ENCODE results near the gene RHOV. TPM values are rescaled to one million over a fixed set of nuclear protein-coding genes. Genes with fewer than 3 reads are reported as not detected.

Gene RHOV
- polyA plus RNA-seq, 1 of the 3 experiments (the other 2 are of a cell fraction): 0.62 TPM

- Histone ChIP-seq H3K9me3 (no peaks in the 10 kb centered on the region), H3F3A (replicated peaks; ENCODE audit: insufficient read depth) (no peaks in the 10 kb centered on the region), H4K20me1 (ENCODE audit: insufficient read depth) (no peaks in the 10 kb centered on the region), H3K4me2 (no peak within 1 kb of the TSS), H3K27ac (ENCODE audit: low read depth in 2 of 2, low read length in 1 of 2) (no peak within 1 kb of the TSS), H3K36me3 (replicated peaks in 1 of 2; ENCODE audit: control insufficient read depth in 1 of 2, insufficient read depth in 2 of 2, low read length in 1 of 2) (no peaks in the 10 kb centered on the region), H3K4me1 (ENCODE audit: control insufficient read depth in 1 of 2, insufficient read depth in 2 of 2, low read depth in 1 of 2, low read length in 1 of 2) (no peaks in the 10 kb centered on the region; a peak in 1 of 4 replicates), H3K9me2 (no peaks in the 10 kb centered on the region), H3K27me3 (ENCODE audit: insufficient read depth) (no peaks in the 10 kb centered on the region), H2AFZ (ENCODE audit: low read depth) (no peak within 1 kb of the TSS), H3K9ac (no peak within 1 kb of the TSS), H3K4me3 (ENCODE audit: low read depth in 2 of 2, low read length in 1 of 2) (no peak within 1 kb of the TSS), H3K79me2 (ENCODE audit: insufficient read depth) (no peaks in the 10 kb centered on the region)
- DNase-seq: no peak
- WGBS (ENCODE audit: low lambda C conversion rate): 71% methylated on average over 3 of the region's 6 CpGs
- no peak for TF ChIP-seq GABPA (IDR thresholded peaks at IDR 0.05; ENCODE audit: low read depth)
- CTCF ChIA-PET: interaction anchor here (0.9 to 2.1 kb wide), 5 partner anchors 12 to 65 kb away, joined by 3 to 8 read pairs (median 4); partner anchors contain the start of gene VPS18
- POLR2A ChIA-PET: no interaction called here
Measured at GRCh38 chr15:40828447-40829036, 45.5 kb downstream of the RHOV start, which contains the start of gene PPP1R14D. Gene PPP1R14D (minus strand): TSS chr15:40828708. CDS start chr15:40828641, 67 bp downstream.

GRCh38 chr15:40826423-40827075 lies 47.5 kb downstream of the RHOV start:
- no peaks in the 10 kb centered on the region for H4K20me1 ChIP-seq (ENCODE audit: insufficient read depth)
- TF ChIP-seq YY1 (IDR thresholded peaks at IDR 0.05; ENCODE audit: low read depth): no peak
- no peak overlapping the region for H3K4me3 ChIP-seq (ENCODE audit: low read depth in 2 of 2, low read length in 1 of 2)
- no peak overlapping the region for H2AFZ ChIP-seq (ENCODE audit: low read depth)
- CTCF ChIA-PET: no interaction called here
- H3K27ac ChIP-seq (ENCODE audit: low read depth in 2 of 2, low read length in 1 of 2): no peak overlapping the region
- no peaks in the 10 kb centered on the region for H3K9me3 ChIP-seq
- no peaks in the 10 kb centered on the region for H3K27me3 ChIP-seq (ENCODE audit: insufficient read depth)
- H3K79me2 ChIP-seq (ENCODE audit: insufficient read depth): no peaks in the 10 kb centered on the region
- H3K9ac ChIP-seq: no peak overlapping the region
- no peaks in the 10 kb centered on the region for H3F3A ChIP-seq (replicated peaks; ENCODE audit: insufficient read depth)
- no peak overlapping the region for H3K4me2 ChIP-seq
- POLR2A ChIA-PET: no interaction called here
- DNase-seq: no peak
- WGBS (ENCODE audit: low lambda C conversion rate): 52% methylated on average over 4 of the region's 4 CpGs
- H3K9me2 ChIP-seq: no peaks in the 10 kb centered on the region
- H3K36me3 ChIP-seq (replicated peaks in 1 of 2; ENCODE audit: control insufficient read depth in 1 of 2, insufficient read depth in 2 of 2, low read length in 1 of 2): no peaks in the 10 kb centered on the region
- no peaks in the 10 kb centered on the region; a peak in 1 of 4 replicates for H3K4me1 ChIP-seq (ENCODE audit: control insufficient read depth in 1 of 2, insufficient read depth in 2 of 2, low read depth in 1 of 2, low read length in 1 of 2)

- POLR2A ChIA-PET: no interaction called here
- Histone ChIP-seq H3K4me3 (ENCODE audit: low read depth in 2 of 2, low read length in 1 of 2) (no peak overlapping the region), H3K9ac (no peak overlapping the region), H3F3A (replicated peaks; ENCODE audit: insufficient read depth) (no peaks in the 10 kb centered on the region), H3K9me3 (no peaks in the 10 kb centered on the region), H3K79me2 (ENCODE audit: insufficient read depth) (no peaks in the 10 kb centered on the region), H3K9me2 (no peaks in the 10 kb centered on the region), H3K4me2 (no peak overlapping the region), H3K27ac (ENCODE audit: low read depth in 2 of 2, low read length in 1 of 2) (no peak overlapping the region), H3K36me3 (replicated peaks in 1 of 2; ENCODE audit: control insufficient read depth in 1 of 2, insufficient read depth in 2 of 2, low read length in 1 of 2) (no peaks in the 10 kb centered on the region), H3K27me3 (ENCODE audit: insufficient read depth) (no peaks in the 10 kb centered on the region), H2AFZ (ENCODE audit: low read depth) (no peak overlapping the region), H4K20me1 (ENCODE audit: insufficient read depth) (no peaks in the 10 kb centered on the region), H3K4me1 (ENCODE audit: control insufficient read depth in 1 of 2, insufficient read depth in 2 of 2, low read depth in 1 of 2, low read length in 1 of 2) (no peaks in the 10 kb centered on the region; a peak in 1 of 4 replicates)
- no peak for TF ChIP-seq IRF3 (IDR thresholded peaks at IDR 0.05; ENCODE audit: low read depth, low read length)
- CTCF ChIA-PET: interaction anchor here (1.3 kb wide), 1 partner anchor 68 kb away, joined by 3 read pairs; the partner anchor contains the start of gene VPS18
- DNase-seq: no peak
- WGBS (ENCODE audit: low lambda C conversion rate): 70% methylated on average over 5 of the region's 5 CpGs
Measured at GRCh38 chr15:40825661-40826422, 48.2 kb downstream of the RHOV start.

Data from SK-N-SH (cell line).